DMS53 (cell line): ENCODE measurements around the gene TRMT112.

Experiments used
- DNase-seq: peaks from one replicate; lab custom pipeline; 2025; lab: John Stamatoyannopoulos, UW

TRMT112 gene

GRCh38 chr11:64351136-64351631 is 33.8 kb upstream of the TRMT112 start:
- no peak for DNase-seq

DNA sequence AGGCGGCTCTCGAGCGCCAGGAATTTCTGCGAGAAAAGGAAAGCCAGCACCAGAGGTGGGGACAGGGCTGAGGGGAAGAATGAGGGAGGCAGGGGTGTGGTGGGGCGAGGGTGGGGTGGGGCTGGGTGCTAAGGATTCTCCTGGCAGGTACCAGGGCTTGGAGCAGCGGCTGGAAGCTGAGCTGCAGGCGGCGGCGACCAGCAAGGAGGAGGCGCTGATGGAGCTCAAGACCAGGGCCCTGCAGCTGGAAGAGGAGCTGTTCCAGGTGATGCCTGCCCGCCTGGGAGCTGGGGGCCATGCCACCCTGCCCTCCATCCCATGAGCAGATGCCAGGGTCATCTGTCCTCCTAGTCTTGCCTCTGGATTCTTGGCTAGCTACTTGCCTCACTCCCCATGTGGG is 32.0 kb upstream of the TRMT112 start:
- no peak for DNase-seq

GRCh38 chr11:64349025-64349387 is 31.6 kb upstream of the TRMT112 start:
- DNase-seq = no peak

GRCh38 chr11:64348383-64349024 is 31.1 kb upstream of the TRMT112 start:
- no peak for DNase-seq

DNA sequence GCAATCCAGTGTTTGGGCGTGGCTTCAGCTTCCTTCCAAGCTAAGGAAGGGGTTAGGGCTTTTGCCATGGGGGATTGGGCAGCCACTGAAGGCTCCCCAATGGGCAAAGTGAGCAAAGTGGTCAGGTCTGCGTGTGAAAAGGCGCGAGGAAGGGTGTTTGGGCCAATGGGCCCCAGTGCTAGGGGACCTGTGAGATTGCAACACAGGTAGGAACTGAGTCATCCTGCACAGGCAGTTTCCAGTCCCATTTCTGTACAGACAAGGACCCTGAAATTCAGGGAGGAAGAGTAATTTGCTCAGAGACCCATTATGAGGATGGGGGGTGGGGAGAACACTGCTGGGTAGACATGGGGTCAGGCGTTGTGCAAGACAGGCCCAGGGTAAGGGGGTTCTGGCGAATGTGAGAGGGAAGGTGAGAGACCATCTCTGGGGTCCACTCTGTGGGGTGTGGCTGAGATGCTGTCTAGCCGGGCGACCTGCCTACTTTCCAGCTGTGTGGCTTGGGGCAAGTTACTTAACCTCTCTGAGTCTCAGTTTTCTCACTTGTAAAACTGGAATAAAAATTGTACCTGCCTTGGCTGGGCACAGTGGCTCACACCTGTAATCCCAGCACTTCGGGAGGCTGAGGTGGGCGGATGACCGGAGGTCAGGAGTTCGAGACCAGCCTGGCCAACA is 30.0 kb upstream of the TRMT112 start:
- no peak for DNase-seq

GRCh38 chr11:64344787-64345186 is 27.4 kb upstream of the TRMT112 start:
- no peak for DNase-seq

GRCh38 chr11:64343767-64344559 is 26.6 kb upstream of the TRMT112 start:
- DNase-seq = peak; percentile 55

DNA sequence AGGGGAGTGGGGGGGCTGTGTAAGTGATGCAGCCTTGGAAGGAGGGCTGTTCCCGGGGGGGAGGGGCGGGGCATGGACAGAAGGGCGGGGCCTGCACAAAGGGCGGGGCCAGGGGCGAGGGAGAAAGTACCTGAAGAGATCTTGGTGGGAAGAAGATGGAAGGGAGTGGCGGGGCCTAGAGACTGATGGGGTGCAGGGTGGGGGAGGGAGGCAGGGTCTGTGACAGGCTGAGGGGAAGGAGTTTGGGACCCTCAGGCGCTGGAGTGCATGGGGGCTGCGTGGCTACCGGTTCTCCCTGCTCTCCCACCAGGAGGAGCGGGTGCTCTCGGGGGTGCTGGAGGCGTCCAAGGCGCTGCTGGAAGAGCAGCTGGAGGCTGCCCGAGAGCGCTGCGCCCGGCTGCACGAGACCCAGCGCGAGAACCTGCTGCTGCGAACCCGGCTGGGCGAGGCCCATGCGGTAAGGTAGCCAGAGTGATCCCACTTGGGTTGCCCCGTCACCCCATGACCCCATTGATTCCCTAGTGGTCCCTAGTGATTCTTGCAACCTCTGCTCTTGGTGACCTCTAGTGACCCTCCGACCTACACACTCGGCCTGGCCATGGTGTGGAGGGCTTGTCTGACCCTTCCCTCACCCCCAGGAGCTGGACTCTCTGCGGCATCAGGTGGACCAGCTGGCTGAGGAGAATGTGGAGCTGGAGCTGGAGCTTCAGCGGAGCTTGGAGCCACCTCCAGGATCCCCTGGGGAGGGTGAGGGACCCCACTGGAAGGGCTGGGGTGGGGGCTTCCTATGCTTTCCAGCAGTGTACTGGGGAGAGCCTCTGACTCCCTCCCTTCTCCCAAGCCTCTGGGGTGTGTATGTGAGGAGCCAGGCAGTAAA is 25.7 kb upstream of the TRMT112 start:
- DNase-seq = peak; percentile 68

DNA sequence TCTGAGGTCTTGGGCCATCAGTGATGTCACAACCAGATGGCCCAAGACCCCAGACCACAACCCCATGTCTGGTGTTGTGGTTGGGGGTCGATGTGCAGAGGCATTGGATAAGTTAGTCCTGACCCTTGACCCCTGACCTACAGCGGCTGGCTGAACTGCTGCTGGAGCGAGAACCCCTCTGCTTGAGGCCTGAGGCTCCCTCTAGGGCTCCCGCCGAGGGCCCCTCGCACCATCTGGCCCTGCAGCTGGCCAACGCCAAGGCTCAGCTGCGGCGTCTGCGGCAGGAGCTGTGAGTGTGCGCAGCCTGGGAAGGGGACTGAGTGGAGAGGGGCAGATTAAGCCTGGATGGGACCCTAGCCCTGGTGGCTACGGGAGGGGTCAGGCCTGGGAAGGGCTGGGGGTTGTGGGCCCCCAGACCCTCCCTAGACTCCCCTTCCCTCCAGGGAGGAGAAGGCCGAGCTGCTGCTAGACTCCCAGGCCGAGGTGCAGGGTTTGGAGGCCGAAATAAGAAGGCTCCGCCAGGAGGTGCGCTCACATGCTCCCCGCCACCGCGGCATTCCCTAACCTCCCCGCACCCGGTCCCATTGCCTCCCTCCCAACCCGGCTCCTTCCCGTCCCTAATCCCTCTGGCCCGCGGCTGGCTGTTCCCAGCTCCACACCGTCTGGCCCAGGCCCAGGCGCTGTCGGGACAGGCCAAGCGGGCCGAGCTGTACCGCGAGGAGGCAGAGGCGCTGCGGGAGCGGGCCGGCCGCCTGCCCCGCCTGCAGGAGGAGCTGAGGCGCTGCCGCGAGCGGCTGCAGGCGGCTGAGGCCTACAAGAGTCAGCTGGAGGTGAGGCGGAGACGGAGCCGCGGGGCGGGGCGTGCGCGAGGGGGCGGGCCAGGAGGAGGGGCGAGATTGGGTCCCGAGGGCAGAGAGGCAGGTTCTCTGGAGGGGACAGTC is 24.8 kb upstream of the TRMT112 start:
- peak; percentile 96 for DNase-seq

GRCh38 chr11:64341429-64341828 is 24.1 kb upstream of the TRMT112 start:
- DNase-seq = no peak

GRCh38 chr11:64340671-64341335 is 23.4 kb upstream of the TRMT112 start:
- no peak for DNase-seq

- no peak for DNase-seq
These were observed 22.5 kb upstream of the TRMT112 start, which contains the start of gene CCDC88B for GRCh38 chr11:64339754-64340408. Gene CCDC88B (plus strand): TSS chr11:64340204. CDS start chr11:64340267, 63 bp downstream.

GRCh38 chr11:64339286-64339685 is 21.9 kb upstream of the TRMT112 start:
- DNase-seq = no peak

DNA sequence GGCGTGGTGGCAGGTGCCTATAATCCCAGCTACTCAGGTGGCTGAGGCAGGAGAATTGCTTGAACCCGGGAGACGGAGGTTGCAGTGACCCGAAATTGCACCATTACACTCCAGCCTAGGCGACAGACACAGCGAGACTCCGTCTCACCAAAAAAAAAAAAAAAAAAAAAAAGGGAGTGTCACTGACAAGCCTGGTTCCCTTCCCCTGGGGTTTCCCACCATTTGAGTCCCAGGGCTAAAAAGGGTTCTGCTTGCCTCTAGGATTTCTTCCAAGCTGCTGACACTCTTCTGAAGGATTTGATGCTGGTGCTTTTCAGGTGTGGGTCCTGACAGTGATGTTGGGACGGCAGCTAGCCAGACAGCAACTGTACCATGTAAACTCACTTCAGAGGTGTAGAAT is 21.4 kb upstream of the TRMT112 start:
- DNase-seq = no peak

- no peak for DNase-seq
These were observed 20.3 kb upstream of the TRMT112 start for GRCh38 chr11:64337538-64338249.

DNA sequence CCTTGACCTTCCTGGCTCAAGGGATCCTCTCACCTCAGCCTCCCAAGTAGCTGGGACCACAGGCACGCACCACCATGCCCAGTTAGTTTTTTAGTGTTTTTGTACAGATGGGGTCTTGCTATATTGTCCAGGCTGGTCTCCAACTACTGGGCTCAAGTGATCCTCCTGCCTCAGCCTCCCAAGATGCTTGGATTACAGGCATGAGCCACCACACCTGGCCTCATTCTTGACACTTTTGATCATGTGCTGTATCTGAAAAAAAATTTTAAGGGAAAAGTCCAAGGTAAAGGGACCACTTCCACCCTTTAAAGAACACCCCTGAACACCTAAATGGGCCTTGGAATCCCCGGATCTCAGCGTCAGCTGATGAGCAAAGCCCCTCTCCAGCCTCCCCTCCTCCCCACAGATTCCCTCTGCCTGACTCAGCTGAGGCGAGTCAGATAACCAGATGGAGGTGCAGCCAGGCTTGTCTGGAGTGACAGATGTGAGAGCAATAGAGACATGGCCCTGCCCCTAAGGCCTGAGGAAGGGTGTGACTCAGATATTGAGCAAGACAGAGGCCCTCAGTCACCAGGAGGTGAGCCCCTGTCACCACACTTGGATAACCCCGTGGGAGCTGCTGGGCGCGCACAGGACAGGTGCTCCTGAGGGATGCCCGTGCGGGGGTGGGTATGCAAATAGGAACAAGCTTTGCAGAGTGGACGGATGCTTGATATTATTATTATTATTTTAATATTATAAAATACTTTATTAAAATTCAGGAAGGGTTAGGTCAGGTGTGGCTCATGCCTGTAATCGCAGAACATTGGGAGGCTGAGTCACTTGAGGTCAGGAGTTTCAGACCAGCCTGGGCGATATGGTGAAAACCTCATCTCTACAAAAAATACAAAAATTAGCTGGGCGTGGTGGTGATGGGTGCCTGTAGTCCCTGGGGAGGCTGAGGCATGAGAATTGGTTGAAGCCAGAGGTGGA is 17.7 kb upstream of the TRMT112 start:
- peak; percentile 97 for DNase-seq

DNA sequence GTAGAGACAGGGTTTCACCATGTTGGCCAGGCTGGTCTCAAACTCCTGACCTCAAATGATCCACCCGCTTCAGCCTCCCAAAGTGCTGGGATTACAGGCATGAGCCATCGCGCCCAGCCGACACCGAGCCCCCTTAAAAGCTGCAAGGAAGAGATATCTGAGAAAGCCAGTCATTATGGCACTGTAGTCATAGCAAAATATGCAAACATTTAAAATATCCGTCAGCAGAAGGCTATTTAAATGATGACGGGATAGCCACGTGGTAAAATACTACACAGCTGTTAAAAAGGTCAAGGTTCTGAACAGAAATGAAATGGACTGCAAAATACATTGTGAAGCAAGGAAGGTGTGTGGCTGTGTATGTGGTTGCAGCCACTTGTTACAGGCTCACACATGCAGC is 16.2 kb upstream of the TRMT112 start:
- no peak for DNase-seq
